BE2C (cell line): ENCODE data around the gene GALNT2.

Experiments
- DNase-seq: peaks from one replicate; pipeline ENCODE4 v3.0.0-alpha.2; 2020
- H3K27me3 ChIP-seq: fragments of 250-450 bp; sonication (Bioruptor Pico); 2 replicates; pipeline ENCODE4 v1.5.1; 2020; ENCODE audit warnings: mild to moderate bottlenecking
- H3K36me3 ChIP-seq: fragments of 250-450 bp; sonication (Bioruptor Pico); 2 replicates; pipeline ENCODE4 v1.5.1; 2020; ENCODE audit warnings: mild to moderate bottlenecking
- H3K4me1 ChIP-seq: fragments of 250-450 bp; sonication (Bioruptor Pico); 2 replicates; pipeline ENCODE4 v1.5.1; 2020
- H3K4me3 ChIP-seq: 2 replicates; pipeline ENCODE4 v1.5.1; 2011; ENCODE audit warnings: low read depth, low read length
- H3K9me3 ChIP-seq: fragments of 250-450 bp; sonication (Bioruptor Pico); 2 replicates; pipeline ENCODE4 v1.5.1; 2020
- CTCF ChIP-seq: IDR thresholded peaks from 2 replicates; pipeline ENCODE4 v1.5.1; 2012; ENCODE audit warnings: mild to moderate bottlenecking, low read depth, low read length

Gene GALNT2

GRCh38 chr1:230185076-230186001 is 118.3 kb downstream of the GALNT2 start:
- no peaks in the 10 kb centered on the region; the same call in 1 of the 2 replicates for H3K36me3 ChIP-seq
- TF ChIP-seq CTCF = no peak
- no peaks in the 10 kb centered on the region for H3K9me3 ChIP-seq
- no peaks in the 10 kb centered on the region for H3K27me3 ChIP-seq
- no peak for DNase-seq
- H3K4me3 ChIP-seq = no peak overlapping the region
- H3K4me1 ChIP-seq = no peaks in the 10 kb centered on the region; the same call in 1 of the 2 replicates

GRCh38 chr1:230186003-230186863 is 119.2 kb downstream of the GALNT2 start:
- H3K9me3 ChIP-seq = no peaks in the 10 kb centered on the region
- H3K4me3 ChIP-seq = no peak overlapping the region
- no peak for TF ChIP-seq CTCF
- no peaks in the 10 kb centered on the region; the same call in 1 of the 2 replicates for H3K36me3 ChIP-seq
- H3K4me1 ChIP-seq = no peaks in the 10 kb centered on the region; the same call in 1 of the 2 replicates
- no peaks in the 10 kb centered on the region for H3K27me3 ChIP-seq
- no peak for DNase-seq

GRCh38 chr1:230186874-230187273 is 119.8 kb downstream of the GALNT2 start:
- no peak for TF ChIP-seq CTCF
- no peak for DNase-seq
- H3K27me3 ChIP-seq = no peaks in the 10 kb centered on the region
- H3K4me3 ChIP-seq = no peak overlapping the region
- no peaks in the 10 kb centered on the region; the same call in 1 of the 2 replicates for H3K36me3 ChIP-seq
- H3K4me1 ChIP-seq = no peaks in the 10 kb centered on the region; the same call in 1 of the 2 replicates
- no peaks in the 10 kb centered on the region for H3K9me3 ChIP-seq

GRCh38 chr1:230187290-230187689 is 120.3 kb downstream of the GALNT2 start:
- Histone ChIP-seq H3K4me1 (no peaks in the 10 kb centered on the region; the same call in 1 of the 2 replicates), H3K36me3 (no peaks in the 10 kb centered on the region; the same call in 1 of the 2 replicates), H3K27me3 (no peaks in the 10 kb centered on the region), H3K9me3 (no peaks in the 10 kb centered on the region), H3K4me3 (no peak overlapping the region)
- TF ChIP-seq CTCF = no peak
- no peak for DNase-seq

- no peaks in the 10 kb centered on the region for H3K27me3 ChIP-seq
- H3K4me3 ChIP-seq = no peak overlapping the region
- no peak for DNase-seq
- TF ChIP-seq CTCF = no peak
- H3K4me1 ChIP-seq = no peaks in the 10 kb centered on the region; the same call in none of the 2 replicates
- H3K9me3 ChIP-seq = no peaks in the 10 kb centered on the region
- H3K36me3 ChIP-seq = no peaks in the 10 kb centered on the region; the same call in 1 of the 2 replicates
Measured at GRCh38 chr1:230188826-230189225, 121.8 kb downstream of the GALNT2 start.
